ENCODE measurements around the gene RPP25.

RPP25 gene

DNA sequence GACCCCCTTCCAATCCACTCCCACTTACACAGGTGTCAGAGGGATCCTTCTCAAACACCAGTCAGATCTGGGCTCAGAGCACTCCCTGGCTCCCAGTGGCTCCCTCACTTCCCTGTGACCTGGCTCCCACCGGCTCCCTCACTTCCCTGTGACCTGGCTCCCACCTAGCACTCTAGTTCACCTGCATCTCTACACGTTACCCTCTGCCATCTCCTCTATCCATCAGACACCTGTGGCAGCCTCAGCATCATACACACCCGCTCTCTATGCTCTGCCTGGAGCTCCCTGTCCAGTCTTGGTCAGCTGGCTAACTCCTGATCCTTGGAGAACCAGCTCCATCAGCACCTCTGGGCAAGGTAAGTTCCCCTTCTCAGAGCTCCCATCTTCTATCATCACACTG lies 5.6 kb downstream of the RPP25 start:
- H3K9me3 ChIP-seq (replicated peaks; ENCODE audit: insufficient read depth, low read length): no peaks in the 10 kb centered on the region
- H2AFZ ChIP-seq (ENCODE audit: low read length): no peak overlapping the region
- DNase-seq: no peak
- TF ChIP-seq EZH2phosphoT487 (IDR thresholded peaks at IDR 0.05; ENCODE audit: low read length): no peak
- TF ChIP-seq EZH2 (optimal IDR thresholded peaks at IDR 0.05; ENCODE audit: low read depth, low read length): no peak
- TF ChIP-seq, protein P1, sequence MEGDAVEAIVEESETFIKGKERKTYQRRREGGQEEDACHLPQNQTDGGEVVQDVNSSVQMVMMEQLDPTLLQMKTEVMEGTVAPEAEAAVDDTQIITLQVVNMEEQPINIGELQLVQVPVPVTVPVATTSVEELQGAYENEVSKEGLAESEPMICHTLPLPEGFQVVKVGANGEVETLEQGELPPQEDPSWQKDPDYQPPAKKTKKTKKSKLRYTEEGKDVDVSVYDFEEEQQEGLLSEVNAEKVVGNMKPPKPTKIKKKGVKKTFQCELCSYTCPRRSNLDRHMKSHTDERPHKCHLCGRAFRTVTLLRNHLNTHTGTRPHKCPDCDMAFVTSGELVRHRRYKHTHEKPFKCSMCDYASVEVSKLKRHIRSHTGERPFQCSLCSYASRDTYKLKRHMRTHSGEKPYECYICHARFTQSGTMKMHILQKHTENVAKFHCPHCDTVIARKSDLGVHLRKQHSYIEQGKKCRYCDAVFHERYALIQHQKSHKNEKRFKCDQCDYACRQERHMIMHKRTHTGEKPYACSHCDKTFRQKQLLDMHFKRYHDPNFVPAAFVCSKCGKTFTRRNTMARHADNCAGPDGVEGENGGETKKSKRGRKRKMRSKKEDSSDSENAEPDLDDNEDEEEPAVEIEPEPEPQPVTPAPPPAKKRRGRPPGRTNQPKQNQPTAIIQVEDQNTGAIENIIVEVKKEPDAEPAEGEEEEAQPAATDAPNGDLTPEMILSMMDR (IDR thresholded peaks at IDR 0.05; ENCODE audit: low read length): no peak
- H3K9ac ChIP-seq (ENCODE audit: low read length): no peak overlapping the region
- no peaks in the 10 kb centered on the region for H3F3A ChIP-seq (ENCODE audit: insufficient read depth, low read length)
- peaks cover 6% of the 10 kb centered on the region for H3K4me1 ChIP-seq (ENCODE audit: low read length)
- H3K27ac ChIP-seq (ENCODE audit: low read length): no peak overlapping the region
- H3K4me3 ChIP-seq (ENCODE audit: low read length): no peak overlapping the region
- H3K27me3 ChIP-seq (replicated peaks; ENCODE audit: insufficient read depth, low read length): no peaks in the 10 kb centered on the region
- no peak overlapping the region for H3K4me2 ChIP-seq (ENCODE audit: low read depth, low read length)
- H3K79me2 ChIP-seq (ENCODE audit: low read length): peaks cover 14% of the 10 kb centered on the region
- H4K20me1 ChIP-seq (ENCODE audit: insufficient read depth, low read length): no peaks in the 10 kb centered on the region
- no peaks in the 10 kb centered on the region for H3K9me2 ChIP-seq (replicated peaks; ENCODE audit: insufficient read depth, low read length)
- H3K36me3 ChIP-seq (replicated peaks; ENCODE audit: insufficient read depth, low read length): no peaks in the 10 kb centered on the region

DNA sequence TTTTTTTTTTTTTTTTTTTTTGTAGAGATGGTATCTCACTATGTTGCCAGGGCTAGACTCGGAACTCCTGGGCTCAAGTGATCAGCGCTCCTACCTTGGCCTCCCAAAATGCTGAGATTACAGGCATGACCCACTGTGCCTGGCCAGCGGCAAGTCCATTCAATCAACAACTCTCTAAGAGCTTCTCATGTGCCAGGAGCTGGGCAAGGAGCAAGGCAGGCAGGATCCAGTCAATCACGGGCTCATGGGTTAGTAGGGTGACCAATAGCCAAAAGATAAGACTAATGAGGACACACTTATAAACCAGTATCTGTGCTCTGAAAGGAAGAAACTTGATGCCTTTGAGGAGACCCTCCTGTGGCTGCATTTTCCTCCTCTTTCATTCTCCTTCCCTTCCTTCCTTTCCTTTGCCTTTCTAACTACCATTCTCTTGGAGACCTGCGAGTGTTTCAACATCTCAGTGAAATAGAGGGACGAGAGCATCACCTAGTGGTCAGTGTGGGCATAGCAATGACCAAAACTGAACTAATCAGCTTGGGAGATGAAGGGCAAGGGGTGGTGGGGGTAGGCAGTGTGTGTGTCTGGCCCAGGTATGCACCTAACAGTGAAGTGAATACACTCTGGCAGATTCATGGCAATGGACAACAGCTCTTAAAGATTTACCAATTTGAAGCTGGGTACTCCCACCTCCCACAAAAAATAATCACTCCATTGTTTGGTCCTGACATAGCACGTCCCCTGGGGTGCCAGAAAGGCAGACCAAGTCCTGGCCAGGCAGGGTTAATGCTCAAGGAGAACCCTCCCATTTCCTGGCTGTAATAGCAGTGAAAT lies 6.3 kb downstream of the RPP25 start:
- H3K4me3 ChIP-seq (ENCODE audit: low read length): no peak overlapping the region
- no peaks in the 10 kb centered on the region; the same call in 1 of the 2 replicates for H3K4me1 ChIP-seq (ENCODE audit: low read length)
- peak; percentile 73 for DNase-seq
- no peak for TF ChIP-seq EZH2phosphoT487 (IDR thresholded peaks at IDR 0.05; ENCODE audit: low read length)
- TF ChIP-seq, protein P1 (IDR thresholded peaks at IDR 0.05; ENCODE audit: low read length): peak; percentile 99
- no peak for TF ChIP-seq EZH2 (optimal IDR thresholded peaks at IDR 0.05; ENCODE audit: low read depth, low read length)
- H3K4me2 ChIP-seq (ENCODE audit: low read depth, low read length): no peak overlapping the region
- no peak overlapping the region for H3K9ac ChIP-seq (ENCODE audit: low read length)
- H3K9me2 ChIP-seq (replicated peaks; ENCODE audit: insufficient read depth, low read length): no peaks in the 10 kb centered on the region
- H3K9me3 ChIP-seq (replicated peaks; ENCODE audit: insufficient read depth, low read length): no peaks in the 10 kb centered on the region
- no peaks in the 10 kb centered on the region for H3F3A ChIP-seq (ENCODE audit: insufficient read depth, low read length)
- no peaks in the 10 kb centered on the region for H4K20me1 ChIP-seq (ENCODE audit: insufficient read depth, low read length)
- H3K36me3 ChIP-seq (replicated peaks; ENCODE audit: insufficient read depth, low read length): no peaks in the 10 kb centered on the region
- H3K79me2 ChIP-seq (ENCODE audit: low read length): peaks cover 7% of the 10 kb centered on the region
- no peaks in the 10 kb centered on the region for H3K27me3 ChIP-seq (replicated peaks; ENCODE audit: insufficient read depth, low read length)
- no peak overlapping the region for H2AFZ ChIP-seq (ENCODE audit: low read length)
- no peak overlapping the region for H3K27ac ChIP-seq (ENCODE audit: low read length)

DNA sequence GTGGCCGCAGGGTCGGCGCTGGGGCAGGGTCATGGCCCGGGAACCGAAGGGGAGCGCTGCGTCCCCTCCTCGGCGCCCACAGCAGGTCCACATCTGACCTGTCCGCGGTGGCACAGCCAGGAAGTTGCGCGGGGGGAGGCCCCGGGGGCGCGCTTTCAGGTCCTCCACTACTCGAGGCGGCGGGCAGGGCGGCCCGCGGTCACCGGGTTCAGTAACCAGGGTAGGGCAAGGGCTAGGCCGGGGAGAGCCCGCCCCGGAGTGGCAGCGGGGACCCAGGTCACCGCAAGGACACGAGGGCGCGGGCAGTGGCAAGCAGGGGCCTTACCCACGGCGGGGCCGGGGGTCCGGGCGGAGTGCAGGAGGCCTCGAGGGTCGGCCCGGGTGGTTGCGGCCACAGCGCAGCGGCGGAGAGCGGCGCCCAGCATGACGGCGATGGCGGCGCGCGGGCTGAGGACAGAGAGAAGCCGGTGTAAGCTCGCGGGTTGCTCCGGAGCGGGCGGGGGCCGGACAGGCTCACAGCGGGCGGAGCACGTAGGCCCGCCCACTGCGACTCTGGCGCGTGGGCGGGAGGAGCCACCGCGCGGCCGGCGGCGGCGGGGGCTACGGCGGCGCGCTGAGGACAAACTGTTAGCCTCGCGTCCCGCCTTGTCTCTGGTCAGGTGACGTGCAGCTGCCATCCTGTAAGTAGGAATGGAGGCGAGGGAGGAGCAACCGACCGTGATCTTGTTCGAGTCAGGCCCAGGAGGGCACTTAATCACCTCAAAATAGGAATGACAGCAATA lies 18.8 kb downstream of the RPP25 start, which contains the start of gene COX5A:
Gene COX5A, minus strand, starts transcription at position 484 of the 782 bp plus-strand sequence. Its CDS starts 59 bp downstream, at position 425.
- H4K20me1 ChIP-seq (ENCODE audit: insufficient read depth, low read length): peaks cover 6% of the 10 kb centered on the region; the same call in 1 of the 2 replicates
- peak; percentile 96 for DNase-seq
- H3K9me3 ChIP-seq (replicated peaks; ENCODE audit: insufficient read depth, low read length): no peaks in the 10 kb centered on the region
- no peak for TF ChIP-seq EZH2phosphoT487 (IDR thresholded peaks at IDR 0.05; ENCODE audit: low read length)
- TF ChIP-seq, protein P1 (IDR thresholded peaks at IDR 0.05; ENCODE audit: low read length): no peak
- H2AFZ ChIP-seq (ENCODE audit: low read length): peak within 1 kb of the TSS; percentile 87
- peaks cover 13% of the 10 kb centered on the region for H3K4me1 ChIP-seq (ENCODE audit: low read length)
- H3K9me2 ChIP-seq (replicated peaks; ENCODE audit: insufficient read depth, low read length): no peaks in the 10 kb centered on the region
- peak within 1 kb of the TSS; percentile 95 for H3K27ac ChIP-seq (ENCODE audit: low read length)
- H3K27me3 ChIP-seq (replicated peaks; ENCODE audit: insufficient read depth, low read length): no peaks in the 10 kb centered on the region
- H3K79me2 ChIP-seq (ENCODE audit: low read length): peaks cover 50% of the 10 kb centered on the region
- no peaks in the 10 kb centered on the region; the same call in 1 of the 2 replicates for H3K36me3 ChIP-seq (replicated peaks; ENCODE audit: insufficient read depth, low read length)
- H3K9ac ChIP-seq (ENCODE audit: low read length): peak within 1 kb of the TSS; percentile 95
- peak within 1 kb of the TSS; percentile 89 for H3K4me3 ChIP-seq (ENCODE audit: low read length)
- H3F3A ChIP-seq (ENCODE audit: insufficient read depth, low read length): peaks cover 16% of the 10 kb centered on the region
- H3K4me2 ChIP-seq (ENCODE audit: low read depth, low read length): peak within 1 kb of the TSS; percentile 96

Measured in MM.1S (cell line).